GM23338 (cell line): ENCODE measurements around the gene CERS5. TPM values are rescaled to one million over a fixed set of nuclear protein-coding genes. Genes with fewer than 3 reads are reported as not detected.

ENCODE experiments used
- ATAC-seq: fragments of 200-7000 bp; cut with Tn5 transposase; 3 replicates; pipeline ENCODE4 v1.9.1; 2020
- DNase-seq: peaks from one replicate; pipeline ENCODE4 v3.0.0-alpha.2; 2015; ENCODE audit warnings: low spot score
- H2AFZ ChIP-seq: fragments of 200-600 bp; sonication (generic); 2 replicates; pipeline ENCODE4 v1.8.0; 2016; ENCODE audit warnings: antibody characterized with exemption, mild to moderate bottlenecking, moderate library complexity
- H3F3A ChIP-seq: fragments of 200-600 bp; sonication (generic); replicated peaks from 2 replicates; pipeline ENCODE4 v1.8.0; 2017; ENCODE audit warnings: antibody characterized with exemption, mixed run types, low read depth
- H3K27ac ChIP-seq: fragments of 200-600 bp; sonication (generic); 2 replicates; pipeline ENCODE4 v1.6.1; 2016; ENCODE audit warnings: low read depth
- H3K27me3 ChIP-seq: fragments of 200-600 bp; sonication (generic); 2 replicates; pipeline ENCODE4 v1.8.0; 2016; ENCODE audit warnings: mild to moderate bottlenecking, mixed run types, moderate library complexity; ENCODE audit not compliant: insufficient read depth
- H3K36me3 ChIP-seq: fragments of 200-600 bp; sonication (generic); 2 replicates; pipeline ENCODE4 v1.8.0; 2016; ENCODE audit warnings: mild to moderate bottlenecking; ENCODE audit not compliant: insufficient read depth
- H3K4me1 ChIP-seq: fragments of 200-600 bp; sonication (generic); 2 replicates; pipeline ENCODE4 v1.8.0; 2016; ENCODE audit warnings: mild to moderate bottlenecking, moderate library complexity; ENCODE audit not compliant: insufficient read depth
- H3K4me2 ChIP-seq: fragments of 200-600 bp; sonication (generic); 2 replicates; pipeline ENCODE4 v1.7.1; 2017; ENCODE audit warnings: mixed run types
- H3K4me3 ChIP-seq: fragments of 200-600 bp; sonication (generic); 2 replicates; pipeline ENCODE4 v1.6.1; 2016; ENCODE audit warnings: mixed run types
- H3K79me2 ChIP-seq: fragments of 200-600 bp; sonication (generic); replicated peaks from 2 replicates; pipeline ENCODE4 v1.8.0; 2017; ENCODE audit warnings: mild to moderate bottlenecking; ENCODE audit not compliant: insufficient read depth
- H3K9me2 ChIP-seq: fragments of 200-600 bp; sonication (generic); 2 replicates; pipeline ENCODE4 v1.8.0; 2017; ENCODE audit not compliant: insufficient read depth
- H4K20me1 ChIP-seq: fragments of 200-600 bp; sonication (generic); replicated peaks from 2 replicates; pipeline ENCODE4 v1.8.0; 2017; ENCODE audit warnings: mild to moderate bottlenecking; ENCODE audit not compliant: insufficient read depth
- H3K27ac Mint-ChIP-seq: 2 replicates; pipeline ENCODE4 v1.8.0; 2020; ENCODE audit warnings: inconsistent platforms, mild to moderate bottlenecking, moderate library complexity, mixed read lengths
- H3K27me3 Mint-ChIP-seq: 3 replicates; pipeline ENCODE4 v1.8.0; 2022; ENCODE audit warnings: low read depth, mild to moderate bottlenecking, moderate library complexity, mixed read lengths, inconsistent platforms; ENCODE audit not compliant: insufficient read depth, poor library complexity
- H3K36me3 Mint-ChIP-seq: 3 replicates; pipeline ENCODE4 v1.8.0; 2021; ENCODE audit warnings: low read depth, mild to moderate bottlenecking, inconsistent platforms, moderate library complexity, mixed read lengths
- H3K4me1 Mint-ChIP-seq: 3 replicates; pipeline ENCODE4 v1.8.0; 2020; ENCODE audit warnings: mild to moderate bottlenecking, inconsistent platforms, mixed read lengths
- H3K4me3 Mint-ChIP-seq: 3 replicates; pipeline ENCODE4 v1.8.0; 2021; ENCODE audit warnings: moderate library complexity, mild to moderate bottlenecking, inconsistent platforms, mixed read lengths
- H3K9me3 Mint-ChIP-seq: 3 replicates; pipeline ENCODE4 v1.8.0; 2020; ENCODE audit warnings: moderate library complexity, mild to moderate bottlenecking, inconsistent platforms, mixed read lengths
- CREB1 ChIP-seq: fragments of 250-450 bp; sonication (Bioruptor Pico); IDR thresholded peaks from 2 replicates; pipeline ENCODE4 v1.5.0; 2020; ENCODE audit warnings: low read depth, mild to moderate bottlenecking, moderate library complexity
- EZH2 ChIP-seq: fragments of 200-600 bp; sonication (generic); IDR thresholded peaks from one replicate; pipeline ENCODE4 v1.8.0; 2017; ENCODE audit warnings: antibody characterized with exemption, mild to moderate bottlenecking, low read depth; ENCODE audit not compliant: unreplicated experiment
- EZH2phosphoT487 ChIP-seq: fragments of 200-600 bp; sonication (generic); IDR thresholded peaks from one replicate; pipeline ENCODE4 v1.8.1; 2018; ENCODE audit warnings: antibody characterized with exemption; ENCODE audit not compliant: unreplicated experiment
- JUNB ChIP-seq: IDR thresholded peaks from one replicate; pipeline ENCODE4 v1.6.1; 2016; ENCODE audit warnings: antibody characterized with exemption; ENCODE audit not compliant: unreplicated experiment
- NANOG ChIP-seq: IDR thresholded peaks from 2 replicates; pipeline ENCODE4 v1.6.1; 2016; ENCODE audit warnings: antibody characterized with exemption, borderline replicate concordance
- POLR2AphosphoS5 ChIP-seq: IDR thresholded peaks from 2 replicates; pipeline ENCODE4 v1.6.1; 2016; ENCODE audit warnings: antibody characterized with exemption, low read depth
- ZNF114 ChIP-seq: fragments of 250-450 bp; sonication (Bioruptor Pico); IDR thresholded peaks from 2 replicates; pipeline ENCODE4 v1.5.0; 2020; ENCODE audit warnings: mild to moderate bottlenecking, moderate library complexity
- ZNF331 ChIP-seq: fragments of 250-450 bp; sonication (Bioruptor Pico); IDR thresholded peaks from 2 replicates; pipeline ENCODE4 v1.5.0; 2020; ENCODE audit warnings: low read depth, mild to moderate bottlenecking, moderate library complexity
- polyA plus RNA-seq: library from polyadenylated mRNA; unstranded; fragments of >200 nt; fragmentation: Nextera tagmentation; extraction: Ambion mirVana; gene quantifications from 2 replicates; pipeline ENCODE4 v1.2.1, GENCODE V29; 2016
- total RNA-seq: library from RNA; depleted of rRNA; stranded (reverse); fragments of >200 nt; shearing (Covaris generic); gene quantifications from 2 replicates; pipeline ENCODE4 v1.2.3, GENCODE V29; 2014
- TF ChIP-seq, protein P1 (sequence below), 2 experiments: fragments of 200-600 bp in 1 of 2; sonication (generic) in 1 of 2; conservative IDR thresholded peaks; 2 replicates each; pipeline versions ENCODE4 v1.5.1 to v1.6.1; 2016 to 2017; ENCODE audit warnings: antibody characterized with exemption in 2 of 2, low read depth in 2 of 2, mild to moderate bottlenecking in 2 of 2, moderate library complexity in 1 of 2
- TF ChIP-seq, protein P2 (sequence below): IDR thresholded peaks from one replicate; pipeline ENCODE4 v1.6.1; 2018; ENCODE audit warnings: antibody characterized with exemption; ENCODE audit not compliant: unreplicated experiment
- TF ChIP-seq, protein P3 (sequence below): IDR thresholded peaks from 2 replicates; pipeline ENCODE4 v1.6.1; 2016; ENCODE audit warnings: antibody characterized with exemption
- TF ChIP-seq, protein P4 (sequence below): fragments of 250-450 bp; sonication (Bioruptor Pico); IDR thresholded peaks from 2 replicates; pipeline ENCODE4 v1.5.0; 2020; ENCODE audit warnings: mild to moderate bottlenecking, moderate library complexity

CERS5 gene
- total and polyA plus RNA-seq, 2 experiments from 2014 or later: 42.7 to 56.5 TPM

DNA sequence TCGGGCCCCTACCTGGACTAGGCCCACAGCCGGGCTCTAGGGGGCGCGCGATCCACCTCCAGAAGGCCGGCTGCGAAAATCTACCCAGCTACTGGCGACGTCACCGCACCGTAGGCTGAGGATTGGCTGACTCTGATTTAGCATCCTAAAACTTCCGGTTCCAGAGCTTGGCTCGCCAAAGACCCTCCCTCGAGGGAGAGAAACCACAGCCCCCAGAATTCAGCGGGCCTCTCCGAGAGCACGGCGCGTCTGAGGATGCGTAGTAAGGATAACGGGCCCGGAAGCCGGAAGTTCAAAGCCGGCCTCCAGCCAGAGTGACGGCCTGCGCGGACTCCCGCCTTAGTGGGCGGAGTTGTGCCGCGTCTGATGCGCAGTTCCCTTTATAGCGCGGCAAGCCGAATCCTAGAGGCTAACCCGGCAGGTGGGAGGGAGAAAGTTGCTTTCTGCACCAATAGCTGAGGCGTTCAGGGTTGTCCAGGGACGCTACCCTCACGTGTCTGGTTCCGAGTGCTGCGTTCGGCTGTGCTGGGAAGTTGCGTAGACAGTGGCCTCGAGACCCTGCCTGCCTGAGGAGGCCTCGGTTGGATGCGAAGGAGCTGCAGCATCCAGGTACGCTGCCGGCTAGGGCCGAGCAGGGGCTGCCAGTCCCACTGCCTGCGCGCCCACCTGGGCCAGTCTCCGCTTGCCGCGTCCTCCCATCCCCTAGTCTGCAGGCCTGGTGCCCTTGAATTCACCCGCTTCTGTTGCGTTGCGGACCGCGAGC lies 55.3 kb downstream of the CERS5 start, which contains the start of gene COX14 (continued):
- TF ChIP-seq, protein P1, sequence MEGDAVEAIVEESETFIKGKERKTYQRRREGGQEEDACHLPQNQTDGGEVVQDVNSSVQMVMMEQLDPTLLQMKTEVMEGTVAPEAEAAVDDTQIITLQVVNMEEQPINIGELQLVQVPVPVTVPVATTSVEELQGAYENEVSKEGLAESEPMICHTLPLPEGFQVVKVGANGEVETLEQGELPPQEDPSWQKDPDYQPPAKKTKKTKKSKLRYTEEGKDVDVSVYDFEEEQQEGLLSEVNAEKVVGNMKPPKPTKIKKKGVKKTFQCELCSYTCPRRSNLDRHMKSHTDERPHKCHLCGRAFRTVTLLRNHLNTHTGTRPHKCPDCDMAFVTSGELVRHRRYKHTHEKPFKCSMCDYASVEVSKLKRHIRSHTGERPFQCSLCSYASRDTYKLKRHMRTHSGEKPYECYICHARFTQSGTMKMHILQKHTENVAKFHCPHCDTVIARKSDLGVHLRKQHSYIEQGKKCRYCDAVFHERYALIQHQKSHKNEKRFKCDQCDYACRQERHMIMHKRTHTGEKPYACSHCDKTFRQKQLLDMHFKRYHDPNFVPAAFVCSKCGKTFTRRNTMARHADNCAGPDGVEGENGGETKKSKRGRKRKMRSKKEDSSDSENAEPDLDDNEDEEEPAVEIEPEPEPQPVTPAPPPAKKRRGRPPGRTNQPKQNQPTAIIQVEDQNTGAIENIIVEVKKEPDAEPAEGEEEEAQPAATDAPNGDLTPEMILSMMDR (conservative IDR thresholded peaks at IDR 0.05; ENCODE audit: low read depth in 2 of 2): peak; percentile 83 to 85

DNA sequence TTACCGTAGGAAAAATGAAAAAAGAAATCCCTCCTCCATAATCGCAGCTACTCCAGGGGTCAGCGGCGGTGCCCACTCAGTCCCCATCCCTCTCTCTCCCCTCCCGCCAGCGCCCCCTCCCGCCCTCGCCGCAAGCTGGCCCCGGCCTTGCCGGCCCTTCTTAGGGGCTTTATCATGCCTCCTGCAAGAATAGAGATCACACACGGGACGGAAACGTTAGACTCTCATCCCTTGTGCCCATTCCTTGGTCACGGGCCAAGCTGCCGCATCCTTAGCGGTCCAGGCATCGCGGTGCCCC lies 55.8 kb downstream of the CERS5 start:
- H2AFZ ChIP-seq: peak overlapping the region; percentile 94; the same call in 1 of the 2 replicates
- TF ChIP-seq, protein P2, sequence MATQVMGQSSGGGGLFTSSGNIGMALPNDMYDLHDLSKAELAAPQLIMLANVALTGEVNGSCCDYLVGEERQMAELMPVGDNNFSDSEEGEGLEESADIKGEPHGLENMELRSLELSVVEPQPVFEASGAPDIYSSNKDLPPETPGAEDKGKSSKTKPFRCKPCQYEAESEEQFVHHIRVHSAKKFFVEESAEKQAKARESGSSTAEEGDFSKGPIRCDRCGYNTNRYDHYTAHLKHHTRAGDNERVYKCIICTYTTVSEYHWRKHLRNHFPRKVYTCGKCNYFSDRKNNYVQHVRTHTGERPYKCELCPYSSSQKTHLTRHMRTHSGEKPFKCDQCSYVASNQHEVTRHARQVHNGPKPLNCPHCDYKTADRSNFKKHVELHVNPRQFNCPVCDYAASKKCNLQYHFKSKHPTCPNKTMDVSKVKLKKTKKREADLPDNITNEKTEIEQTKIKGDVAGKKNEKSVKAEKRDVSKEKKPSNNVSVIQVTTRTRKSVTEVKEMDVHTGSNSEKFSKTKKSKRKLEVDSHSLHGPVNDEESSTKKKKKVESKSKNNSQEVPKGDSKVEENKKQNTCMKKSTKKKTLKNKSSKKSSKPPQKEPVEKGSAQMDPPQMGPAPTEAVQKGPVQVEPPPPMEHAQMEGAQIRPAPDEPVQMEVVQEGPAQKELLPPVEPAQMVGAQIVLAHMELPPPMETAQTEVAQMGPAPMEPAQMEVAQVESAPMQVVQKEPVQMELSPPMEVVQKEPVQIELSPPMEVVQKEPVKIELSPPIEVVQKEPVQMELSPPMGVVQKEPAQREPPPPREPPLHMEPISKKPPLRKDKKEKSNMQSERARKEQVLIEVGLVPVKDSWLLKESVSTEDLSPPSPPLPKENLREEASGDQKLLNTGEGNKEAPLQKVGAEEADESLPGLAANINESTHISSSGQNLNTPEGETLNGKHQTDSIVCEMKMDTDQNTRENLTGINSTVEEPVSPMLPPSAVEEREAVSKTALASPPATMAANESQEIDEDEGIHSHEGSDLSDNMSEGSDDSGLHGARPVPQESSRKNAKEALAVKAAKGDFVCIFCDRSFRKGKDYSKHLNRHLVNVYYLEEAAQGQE: no peak
- no peak for TF ChIP-seq CREB1 (CRISPR knock-in tag)
- TF ChIP-seq JUNB: no peak
- no peak for TF ChIP-seq ZNF114 (CRISPR knock-in tag)
- no peak for TF ChIP-seq POLR2AphosphoS5
- TF ChIP-seq EZH2: no peak
- TF ChIP-seq, protein P3, sequence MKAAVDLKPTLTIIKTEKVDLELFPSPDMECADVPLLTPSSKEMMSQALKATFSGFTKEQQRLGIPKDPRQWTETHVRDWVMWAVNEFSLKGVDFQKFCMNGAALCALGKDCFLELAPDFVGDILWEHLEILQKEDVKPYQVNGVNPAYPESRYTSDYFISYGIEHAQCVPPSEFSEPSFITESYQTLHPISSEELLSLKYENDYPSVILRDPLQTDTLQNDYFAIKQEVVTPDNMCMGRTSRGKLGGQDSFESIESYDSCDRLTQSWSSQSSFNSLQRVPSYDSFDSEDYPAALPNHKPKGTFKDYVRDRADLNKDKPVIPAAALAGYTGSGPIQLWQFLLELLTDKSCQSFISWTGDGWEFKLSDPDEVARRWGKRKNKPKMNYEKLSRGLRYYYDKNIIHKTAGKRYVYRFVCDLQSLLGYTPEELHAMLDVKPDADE: no peak
- no peak for TF ChIP-seq EZH2phosphoT487
- TF ChIP-seq NANOG: no peak
- TF ChIP-seq, protein P4, sequence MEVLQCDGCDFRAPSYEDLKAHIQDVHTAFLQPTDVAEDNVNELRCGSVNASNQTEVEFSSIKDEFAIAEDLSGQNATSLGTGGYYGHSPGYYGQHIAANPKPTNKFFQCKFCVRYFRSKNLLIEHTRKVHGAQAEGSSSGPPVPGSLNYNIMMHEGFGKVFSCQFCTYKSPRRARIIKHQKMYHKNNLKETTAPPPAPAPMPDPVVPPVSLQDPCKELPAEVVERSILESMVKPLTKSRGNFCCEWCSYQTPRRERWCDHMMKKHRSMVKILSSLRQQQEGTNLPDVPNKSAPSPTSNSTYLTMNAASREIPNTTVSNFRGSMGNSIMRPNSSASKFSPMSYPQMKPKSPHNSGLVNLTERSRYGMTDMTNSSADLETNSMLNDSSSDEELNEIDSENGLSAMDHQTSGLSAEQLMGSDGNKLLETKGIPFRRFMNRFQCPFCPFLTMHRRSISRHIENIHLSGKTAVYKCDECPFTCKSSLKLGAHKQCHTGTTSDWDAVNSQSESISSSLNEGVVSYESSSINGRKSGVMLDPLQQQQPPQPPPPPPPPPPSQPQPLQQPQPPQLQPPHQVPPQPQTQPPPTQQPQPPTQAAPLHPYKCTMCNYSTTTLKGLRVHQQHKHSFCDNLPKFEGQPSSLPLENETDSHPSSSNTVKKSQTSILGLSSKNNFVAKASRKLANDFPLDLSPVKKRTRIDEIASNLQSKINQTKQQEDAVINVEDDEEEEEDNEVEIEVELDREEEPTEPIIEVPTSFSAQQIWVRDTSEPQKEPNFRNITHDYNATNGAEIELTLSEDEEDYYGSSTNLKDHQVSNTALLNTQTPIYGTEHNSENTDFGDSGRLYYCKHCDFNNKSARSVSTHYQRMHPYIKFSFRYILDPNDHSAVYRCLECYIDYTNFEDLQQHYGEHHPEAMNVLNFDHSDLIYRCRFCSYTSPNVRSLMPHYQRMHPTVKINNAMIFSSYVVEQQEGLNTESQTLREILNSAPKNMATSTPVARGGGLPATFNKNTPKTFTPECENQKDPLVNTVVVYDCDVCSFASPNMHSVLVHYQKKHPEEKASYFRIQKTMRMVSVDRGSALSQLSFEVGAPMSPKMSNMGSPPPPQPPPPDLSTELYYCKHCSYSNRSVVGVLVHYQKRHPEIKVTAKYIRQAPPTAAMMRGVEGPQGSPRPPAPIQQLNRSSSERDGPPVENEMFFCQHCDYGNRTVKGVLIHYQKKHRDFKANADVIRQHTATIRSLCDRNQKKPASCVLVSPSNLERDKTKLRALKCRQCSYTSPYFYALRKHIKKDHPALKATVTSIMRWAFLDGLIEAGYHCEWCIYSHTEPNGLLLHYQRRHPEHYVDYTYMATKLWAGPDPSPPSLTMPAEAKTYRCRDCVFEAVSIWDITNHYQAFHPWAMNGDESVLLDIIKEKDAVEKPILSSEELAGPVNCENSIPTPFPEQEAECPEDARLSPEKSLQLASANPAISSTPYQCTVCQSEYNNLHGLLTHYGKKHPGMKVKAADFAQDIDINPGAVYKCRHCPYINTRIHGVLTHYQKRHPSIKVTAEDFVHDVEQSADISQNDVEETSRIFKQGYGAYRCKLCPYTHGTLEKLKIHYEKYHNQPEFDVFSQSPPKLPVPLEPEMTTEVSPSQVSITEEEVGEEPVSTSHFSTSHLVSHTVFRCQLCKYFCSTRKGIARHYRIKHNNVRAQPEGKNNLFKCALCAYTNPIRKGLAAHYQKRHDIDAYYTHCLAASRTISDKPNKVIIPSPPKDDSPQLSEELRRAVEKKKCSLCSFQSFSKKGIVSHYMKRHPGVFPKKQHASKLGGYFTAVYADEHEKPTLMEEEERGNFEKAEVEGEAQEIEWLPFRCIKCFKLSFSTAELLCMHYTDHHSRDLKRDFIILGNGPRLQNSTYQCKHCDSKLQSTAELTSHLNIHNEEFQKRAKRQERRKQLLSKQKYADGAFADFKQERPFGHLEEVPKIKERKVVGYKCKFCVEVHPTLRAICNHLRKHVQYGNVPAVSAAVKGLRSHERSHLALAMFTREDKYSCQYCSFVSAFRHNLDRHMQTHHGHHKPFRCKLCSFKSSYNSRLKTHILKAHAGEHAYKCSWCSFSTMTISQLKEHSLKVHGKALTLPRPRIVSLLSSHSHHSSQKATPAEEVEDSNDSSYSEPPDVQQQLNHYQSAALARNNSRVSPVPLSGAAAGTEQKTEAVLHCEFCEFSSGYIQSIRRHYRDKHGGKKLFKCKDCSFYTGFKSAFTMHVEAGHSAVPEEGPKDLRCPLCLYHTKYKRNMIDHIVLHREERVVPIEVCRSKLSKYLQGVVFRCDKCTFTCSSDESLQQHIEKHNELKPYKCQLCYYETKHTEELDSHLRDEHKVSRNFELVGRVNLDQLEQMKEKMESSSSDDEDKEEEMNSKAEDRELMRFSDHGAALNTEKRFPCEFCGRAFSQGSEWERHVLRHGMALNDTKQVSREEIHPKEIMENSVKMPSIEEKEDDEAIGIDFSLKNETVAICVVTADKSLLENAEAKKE (CRISPR knock-in tag): no peak
- no peak for TF ChIP-seq ZNF331

More for the DNA sequence above, 55.8 kb downstream of the CERS5 start:
- Histone ChIP-seq H4K20me1 (no peaks in the 10 kb centered on the region), H3K4me3 (peak overlapping the region; percentile 45), H3K27ac (no peak overlapping the region; the same call in 1 of the 2 replicates), H3F3A (peaks cover 16% of the 10 kb centered on the region), H3K9me2 (no peaks in the 10 kb centered on the region), H3K36me3 (no peaks in the 10 kb centered on the region), H3K4me2 (peak overlapping the region; percentile 59), H3K79me2 (peaks cover 23% of the 10 kb centered on the region), H3K27me3 (no peaks in the 10 kb centered on the region), H3K4me1 (peaks cover 12% of the 10 kb centered on the region; the same call in 1 of the 2 replicates)
- Mint-ChIP-seq H3K9me3 (peaks cover 2% of the 10 kb centered on the region; the same call in 1 of the 3 replicates), H3K27me3 (peaks cover 7% of the 10 kb centered on the region), H3K4me3 (peak overlapping the region; percentile 97), H3K27ac (peak overlapping the region; percentile 94), H3K36me3 (peaks cover 3% of the 10 kb centered on the region; the same call in 2 of the 3 replicates), H3K4me1 (peaks cover 24% of the 10 kb centered on the region)
- DNase-seq (no peak), ATAC-seq (peak; percentile 1)
